Central memory CD8-positive, alpha-beta T cell (primary cell): ENCODE data around the gene HDAC9.

Experiments
- ATAC-seq: fragments of 150-1000 bp; cut with Tn5 transposase; replicated peaks from 2 replicates; pipeline ENCODE4 v1.10.0; 2022; ENCODE audit warnings: mild to moderate bottlenecking, moderate FRiP score, moderate number of reproducible peaks; ENCODE audit not compliant: poor library complexity, severe bottlenecking; ENCODE audit errors: extremely low read depth
- DNase-seq, 2 donors: peaks; one replicate each; pipeline ENCODE4 v3.0.0; 2021; ENCODE audit warnings: low spot score in 2 of 2
- H3K27ac Mint-ChIP-seq: one replicate; pipeline ENCODE4 v1.8.0; 2022; ENCODE audit warnings: low read depth, mild to moderate bottlenecking, moderate library complexity, mixed read lengths
- H3K27me3 Mint-ChIP-seq: one replicate; pipeline ENCODE4 v1.8.0; 2022; ENCODE audit warnings: mixed read lengths
- H3K36me3 Mint-ChIP-seq: one replicate; pipeline ENCODE4 v1.8.0; 2022; ENCODE audit warnings: mild to moderate bottlenecking, moderate library complexity, mixed read lengths; ENCODE audit not compliant: insufficient read depth
- H3K4me1 Mint-ChIP-seq: one replicate; pipeline ENCODE4 v1.8.0; 2022; ENCODE audit warnings: mixed read lengths
- H3K4me3 Mint-ChIP-seq: one replicate; pipeline ENCODE4 v1.8.0; 2022; ENCODE audit warnings: mild to moderate bottlenecking, moderate library complexity, mixed read lengths
- H3K9me3 Mint-ChIP-seq: one replicate; pipeline ENCODE4 v1.8.0; 2022; ENCODE audit warnings: mixed read lengths

Gene HDAC9

DNA sequence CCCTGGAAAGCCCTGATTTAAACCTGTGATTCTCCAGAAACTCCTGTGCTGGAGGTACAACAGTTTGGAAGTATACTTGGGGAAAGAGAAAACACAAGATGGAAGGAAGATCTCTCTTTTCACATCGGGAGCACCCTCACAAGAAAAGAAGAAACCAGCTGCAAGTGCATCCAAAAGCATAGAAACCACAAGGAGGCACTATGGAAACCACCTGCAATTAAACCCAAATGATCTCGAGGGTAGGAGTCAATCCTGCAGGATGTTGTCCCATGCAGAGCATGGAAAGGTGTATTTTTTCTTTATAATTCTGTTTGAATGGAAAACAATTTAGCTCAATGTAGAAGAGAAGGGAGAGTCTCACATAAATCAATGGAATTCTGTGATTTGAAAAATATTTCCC is 411.4 kb downstream of the HDAC9 start:
- H3K4me3 Mint-ChIP-seq, result no peak overlapping the region
- ATAC-seq, result no peak
- H3K27ac Mint-ChIP-seq, result no peak overlapping the region
- H3K4me1 Mint-ChIP-seq, result no peaks in the 10 kb centered on the region
- H3K27me3 Mint-ChIP-seq, result no peaks in the 10 kb centered on the region
- DNase-seq, result no peak
- peaks cover 32% of the 10 kb centered on the region for H3K9me3 Mint-ChIP-seq
- H3K36me3 Mint-ChIP-seq, result no peaks in the 10 kb centered on the region

DNA sequence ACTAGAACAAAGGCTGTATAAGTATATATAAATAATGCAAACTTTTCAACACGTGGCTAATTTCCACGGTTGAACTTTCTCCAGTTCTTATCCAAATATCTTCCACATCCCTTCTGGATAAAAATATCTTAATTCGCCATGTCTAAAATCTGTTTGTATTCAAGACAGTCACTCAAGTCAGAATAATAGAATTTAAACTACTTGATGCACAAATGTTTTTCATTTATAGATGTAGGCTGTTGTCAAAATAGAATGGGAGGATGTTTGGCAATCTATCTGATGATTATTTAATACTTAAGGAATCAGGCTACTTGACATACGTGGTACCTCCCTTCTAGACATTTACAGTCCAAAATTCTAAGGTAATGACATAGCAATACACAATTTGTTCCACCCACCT is 417.6 kb downstream of the HDAC9 start:
- Mint-ChIP-seq H3K36me3 (peaks cover 2% of the 10 kb centered on the region), H3K9me3 (peaks cover 32% of the 10 kb centered on the region), H3K4me3 (no peak overlapping the region), H3K27me3 (no peaks in the 10 kb centered on the region), H3K27ac (no peak overlapping the region), H3K4me1 (no peaks in the 10 kb centered on the region)
- DNase-seq (no peak), ATAC-seq (no peak)

DNA sequence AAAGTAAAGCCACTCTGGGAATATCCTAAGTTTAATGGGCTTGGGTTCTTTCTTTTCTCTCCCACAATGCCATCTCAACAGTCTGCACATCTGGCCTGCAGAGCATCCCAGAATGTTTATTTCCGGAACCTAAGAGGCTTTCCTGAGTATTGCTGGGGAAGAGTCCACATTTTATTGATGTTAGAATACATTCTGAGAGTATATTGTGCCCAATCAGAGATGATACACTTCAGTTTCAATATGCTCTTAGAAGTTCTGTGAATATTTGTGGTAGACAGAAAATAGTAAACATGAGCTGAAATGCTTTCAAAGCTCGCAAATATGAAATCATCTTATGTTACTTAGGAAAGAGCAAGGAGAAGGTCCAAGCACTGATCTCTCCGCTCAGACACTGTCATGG is 421.3 kb downstream of the HDAC9 start:
- Mint-ChIP-seq H3K27me3 (no peaks in the 10 kb centered on the region), H3K4me3 (no peak overlapping the region), H3K27ac (no peak overlapping the region), H3K4me1 (no peaks in the 10 kb centered on the region), H3K9me3 (peaks cover 16% of the 10 kb centered on the region), H3K36me3 (peaks cover 2% of the 10 kb centered on the region)
- no peak for ATAC-seq
- no peak for DNase-seq

DNA sequence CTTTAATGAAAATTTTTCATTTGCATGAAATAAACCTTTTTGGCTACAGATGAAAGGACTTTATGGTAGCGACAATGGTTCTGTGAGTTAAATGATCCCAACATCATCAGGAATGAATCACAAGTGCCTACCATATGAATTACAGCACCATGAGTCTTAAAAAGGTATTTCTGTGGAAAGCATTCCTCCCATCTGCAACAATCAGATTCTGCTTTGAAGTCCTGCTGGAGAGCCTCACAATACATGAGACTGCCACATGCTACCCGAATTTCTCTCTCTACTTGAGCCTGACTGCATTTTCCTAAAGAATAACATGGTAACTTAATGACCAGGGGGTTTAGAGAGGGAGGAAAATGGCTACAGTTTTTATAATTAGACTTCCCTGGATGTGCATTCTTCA is 431.6 kb downstream of the HDAC9 start:
- DNase-seq, result no peak
- no peaks in the 10 kb centered on the region for H3K4me1 Mint-ChIP-seq
- H3K27ac Mint-ChIP-seq, result no peak overlapping the region
- peaks cover 5% of the 10 kb centered on the region for H3K9me3 Mint-ChIP-seq
- H3K36me3 Mint-ChIP-seq, result no peaks in the 10 kb centered on the region
- no peak for ATAC-seq
- H3K4me3 Mint-ChIP-seq, result no peak overlapping the region
- no peaks in the 10 kb centered on the region for H3K27me3 Mint-ChIP-seq

DNA sequence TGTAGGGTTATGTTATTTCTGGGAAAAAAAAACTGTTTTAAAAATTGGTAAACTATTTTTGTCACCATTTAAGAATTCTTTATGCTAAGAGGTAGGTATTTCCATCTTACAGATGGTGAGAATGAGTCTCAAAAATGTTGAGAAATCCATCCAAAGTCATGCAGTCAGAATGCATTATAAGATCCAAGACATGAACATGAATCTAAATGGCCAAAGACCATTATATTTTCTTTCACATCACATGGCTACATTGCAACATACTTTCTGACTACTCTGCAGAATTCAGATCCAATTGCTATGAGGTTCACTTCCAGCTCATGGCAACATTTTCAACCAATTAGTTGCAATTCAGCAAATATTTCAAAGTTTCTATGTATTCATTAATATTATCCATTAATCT is 440.7 kb downstream of the HDAC9 start:
- no peak for DNase-seq
- peaks cover 10% of the 10 kb centered on the region for H3K9me3 Mint-ChIP-seq
- no peak overlapping the region for H3K27ac Mint-ChIP-seq
- ATAC-seq, result no peak
- no peaks in the 10 kb centered on the region for H3K27me3 Mint-ChIP-seq
- no peaks in the 10 kb centered on the region for H3K36me3 Mint-ChIP-seq
- H3K4me1 Mint-ChIP-seq, result no peaks in the 10 kb centered on the region
- no peak overlapping the region for H3K4me3 Mint-ChIP-seq

DNA sequence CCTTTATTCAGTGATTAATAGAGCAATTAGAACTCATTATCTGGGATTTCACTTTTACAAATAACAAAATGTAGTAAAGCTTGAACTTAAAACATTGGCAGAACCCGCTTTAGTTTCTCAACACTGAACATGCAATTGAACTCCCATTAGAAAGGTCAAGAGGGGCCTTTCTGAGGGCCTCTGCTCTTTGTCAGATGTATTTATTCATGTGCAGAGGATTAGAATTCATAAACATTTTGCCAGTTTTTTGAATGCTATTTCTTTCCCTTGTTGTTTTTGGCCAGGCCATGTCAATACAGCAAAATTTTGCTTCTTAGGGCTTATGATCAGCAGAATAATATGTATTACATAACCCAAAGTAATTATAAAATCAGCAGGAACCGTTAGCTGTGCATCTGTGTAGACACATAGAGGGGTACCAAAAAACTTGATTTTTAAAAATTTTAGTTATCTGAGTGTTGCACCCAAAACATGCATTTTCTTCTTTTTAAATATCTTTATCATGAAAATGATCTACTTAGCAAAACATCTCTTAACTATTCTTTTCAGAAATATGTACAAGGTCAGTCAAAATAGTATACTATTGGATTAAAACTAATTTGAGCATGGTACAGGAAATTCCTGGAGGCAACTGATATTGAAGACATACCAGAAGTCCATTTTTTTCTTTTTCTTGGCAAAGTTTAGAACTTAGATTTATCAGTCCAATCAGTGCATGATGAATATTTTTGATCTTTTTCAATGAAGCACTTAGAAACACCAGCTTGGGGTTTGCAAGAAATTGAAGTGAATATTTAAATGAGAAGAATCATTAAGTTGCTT is 444.4 kb downstream of the HDAC9 start:
- Mint-ChIP-seq H3K4me3 (no peak overlapping the region), H3K27ac (no peak overlapping the region), H3K27me3 (no peaks in the 10 kb centered on the region), H3K36me3 (no peaks in the 10 kb centered on the region), H3K4me1 (no peaks in the 10 kb centered on the region), H3K9me3 (peaks cover 6% of the 10 kb centered on the region)
- ATAC-seq (no peak), DNase-seq (no peak)

DNA sequence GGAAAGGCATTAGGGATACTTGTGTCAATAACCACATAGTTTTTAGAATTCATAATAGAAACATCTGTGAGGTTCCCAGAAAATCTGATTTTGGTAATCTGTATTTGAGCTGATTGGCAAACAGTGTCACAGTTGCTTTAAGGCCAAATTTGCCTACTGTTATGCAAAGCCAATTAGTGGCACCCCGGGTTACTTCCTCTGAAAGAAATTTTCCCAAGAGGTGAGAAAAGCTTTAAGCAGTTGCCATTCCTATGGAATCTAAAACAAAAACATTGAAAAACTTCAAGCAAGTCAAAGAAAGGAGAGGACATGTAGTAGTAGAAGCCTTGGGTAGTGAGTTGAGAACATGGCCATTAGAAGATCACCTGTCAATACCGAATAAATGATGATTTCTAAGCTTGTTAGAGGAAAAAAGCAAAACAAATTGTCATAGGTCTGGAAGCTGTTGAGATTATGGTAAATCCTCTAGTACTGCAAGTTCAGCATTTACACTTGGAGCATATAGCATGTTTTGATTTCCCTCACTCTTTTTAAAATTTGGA is 445.1 kb downstream of the HDAC9 start:
- H3K36me3 Mint-ChIP-seq, result no peaks in the 10 kb centered on the region
- no peaks in the 10 kb centered on the region for H3K4me1 Mint-ChIP-seq

DNA sequence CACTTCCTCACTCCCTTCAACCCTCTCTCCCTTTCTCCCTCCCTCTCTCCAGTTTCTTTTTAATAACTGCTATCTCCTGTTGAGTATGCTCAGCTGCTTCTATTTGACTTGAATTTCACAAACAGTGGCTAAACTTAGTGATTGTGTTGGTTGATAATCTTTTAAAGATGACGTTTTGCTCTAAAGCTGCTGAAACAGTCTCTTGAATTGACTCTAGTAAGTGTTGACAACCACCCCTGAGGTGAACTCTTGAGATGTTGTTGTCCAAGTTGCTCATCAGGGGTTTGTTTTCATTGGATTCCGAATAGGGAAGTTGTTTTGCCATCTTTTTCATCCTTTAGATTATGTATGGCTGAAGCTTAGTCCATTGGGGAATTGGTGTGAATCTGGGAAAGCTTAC is 445.7 kb downstream of the HDAC9 start:
- H3K4me1 Mint-ChIP-seq, result no peaks in the 10 kb centered on the region
- H3K27me3 Mint-ChIP-seq, result no peaks in the 10 kb centered on the region
- H3K36me3 Mint-ChIP-seq, result no peaks in the 10 kb centered on the region
- no peak overlapping the region for H3K27ac Mint-ChIP-seq
- DNase-seq (no peak), ATAC-seq (no peak)
- H3K9me3 Mint-ChIP-seq, result peaks cover 6% of the 10 kb centered on the region
- H3K4me3 Mint-ChIP-seq, result no peak overlapping the region

More for the DNA sequence above, 445.1 kb downstream of the HDAC9 start:
- H3K27me3 Mint-ChIP-seq, result no peaks in the 10 kb centered on the region
- ATAC-seq (no peak), DNase-seq (no peak)
- H3K27ac Mint-ChIP-seq, result no peak overlapping the region
- H3K4me3 Mint-ChIP-seq, result no peak overlapping the region
- peaks cover 6% of the 10 kb centered on the region for H3K9me3 Mint-ChIP-seq

DNA sequence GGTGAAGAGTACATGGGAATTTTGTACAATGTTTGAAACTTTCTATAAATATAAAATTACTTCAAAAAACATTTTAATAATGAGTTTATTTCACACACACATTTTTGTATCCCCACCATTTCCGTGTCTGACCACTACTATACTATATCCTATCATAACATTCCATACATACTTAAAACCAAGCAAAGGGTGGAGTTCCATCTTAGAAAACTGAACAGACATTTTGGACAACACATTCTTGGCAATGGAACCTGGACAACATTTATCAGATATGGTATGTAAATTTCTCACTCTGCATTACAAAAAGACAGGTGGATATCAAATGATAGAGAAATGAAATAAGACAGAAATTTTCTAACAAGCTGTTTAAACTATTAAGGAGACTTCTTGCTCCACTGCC is 453.0 kb downstream of the HDAC9 start:
- Mint-ChIP-seq H3K27ac (no peak overlapping the region), H3K36me3 (no peaks in the 10 kb centered on the region), H3K4me3 (no peak overlapping the region), H3K9me3 (no peaks in the 10 kb centered on the region), H3K4me1 (no peaks in the 10 kb centered on the region), H3K27me3 (no peaks in the 10 kb centered on the region)
- ATAC-seq (no peak), DNase-seq (no peak)

DNA sequence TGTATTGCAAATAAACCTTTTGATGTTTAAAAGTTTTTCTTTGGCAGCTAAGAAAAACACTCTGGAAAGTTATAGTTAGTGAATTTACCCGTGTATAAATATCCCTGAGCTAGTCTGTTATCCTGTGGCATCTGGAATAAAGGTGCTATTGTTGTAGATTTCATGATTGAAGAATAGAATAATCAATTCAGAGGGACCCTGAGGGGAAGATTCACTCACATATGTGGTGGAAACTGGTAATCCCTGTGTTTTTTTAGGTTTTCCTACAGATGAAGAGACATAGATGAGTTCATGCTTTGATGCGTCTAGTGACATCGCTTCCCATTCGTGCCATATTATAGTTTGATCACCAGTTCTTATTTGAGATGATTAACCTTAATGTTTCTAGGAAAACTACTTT is 457.3 kb downstream of the HDAC9 start:
- Mint-ChIP-seq H3K4me1 (no peaks in the 10 kb centered on the region), H3K9me3 (peaks cover 5% of the 10 kb centered on the region)

DNA sequence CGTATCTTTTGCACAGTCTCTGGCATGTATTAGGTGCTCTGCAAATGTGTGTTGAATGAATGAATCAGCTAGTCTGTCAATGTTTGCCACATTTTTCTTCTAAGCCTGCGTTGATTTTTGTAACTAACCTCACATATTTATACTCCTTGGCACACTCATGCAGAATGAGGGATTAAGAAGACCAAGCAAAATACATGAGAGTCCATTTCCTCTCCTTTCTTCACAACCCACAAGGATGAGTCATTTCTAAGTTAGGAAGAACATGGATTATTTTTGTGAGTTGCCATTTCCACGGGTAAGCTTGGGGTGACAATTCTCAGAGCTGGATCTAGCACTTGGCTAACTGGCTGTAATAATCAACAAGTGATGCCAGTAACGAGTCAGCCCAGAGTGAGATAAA is 463.1 kb downstream of the HDAC9 start:
- no peaks in the 10 kb centered on the region for H3K27me3 Mint-ChIP-seq
- ATAC-seq, result no peak
- no peak for DNase-seq
- H3K4me1 Mint-ChIP-seq, result no peaks in the 10 kb centered on the region
- no peak overlapping the region for H3K4me3 Mint-ChIP-seq
- H3K36me3 Mint-ChIP-seq, result no peaks in the 10 kb centered on the region
- H3K9me3 Mint-ChIP-seq, result peaks cover 5% of the 10 kb centered on the region
- no peak overlapping the region for H3K27ac Mint-ChIP-seq

More for the DNA sequence above, 457.3 kb downstream of the HDAC9 start:
- Mint-ChIP-seq H3K4me3 (no peak overlapping the region), H3K27me3 (no peaks in the 10 kb centered on the region), H3K36me3 (no peaks in the 10 kb centered on the region), H3K27ac (no peak overlapping the region)
- no peak for DNase-seq
- ATAC-seq, result no peak

DNA sequence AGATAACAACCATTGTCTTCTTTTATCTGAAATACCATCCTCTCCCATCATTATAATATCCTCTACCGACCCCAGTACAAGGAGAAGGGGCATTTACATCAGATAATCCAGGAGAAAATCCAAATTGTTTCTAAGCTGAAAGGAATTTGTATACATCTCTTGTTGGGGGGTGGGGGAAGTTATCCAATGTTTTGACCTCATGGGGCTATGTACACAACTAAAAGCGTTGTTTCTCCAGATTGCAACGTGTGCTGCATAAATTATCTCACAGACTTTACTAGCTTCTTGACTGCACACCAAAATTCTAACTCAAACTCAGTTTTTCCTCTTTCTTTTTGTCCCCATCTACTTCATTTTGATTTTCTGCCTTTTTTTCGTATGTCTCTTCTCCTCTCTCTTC is 465.2 kb downstream of the HDAC9 start:
- DNase-seq (no peak), ATAC-seq (no peak)
- no peaks in the 10 kb centered on the region for H3K36me3 Mint-ChIP-seq
- no peak overlapping the region for H3K4me3 Mint-ChIP-seq
- H3K27ac Mint-ChIP-seq, result no peak overlapping the region
- no peaks in the 10 kb centered on the region for H3K4me1 Mint-ChIP-seq
- no peaks in the 10 kb centered on the region for H3K27me3 Mint-ChIP-seq
- peaks cover 17% of the 10 kb centered on the region for H3K9me3 Mint-ChIP-seq

DNA sequence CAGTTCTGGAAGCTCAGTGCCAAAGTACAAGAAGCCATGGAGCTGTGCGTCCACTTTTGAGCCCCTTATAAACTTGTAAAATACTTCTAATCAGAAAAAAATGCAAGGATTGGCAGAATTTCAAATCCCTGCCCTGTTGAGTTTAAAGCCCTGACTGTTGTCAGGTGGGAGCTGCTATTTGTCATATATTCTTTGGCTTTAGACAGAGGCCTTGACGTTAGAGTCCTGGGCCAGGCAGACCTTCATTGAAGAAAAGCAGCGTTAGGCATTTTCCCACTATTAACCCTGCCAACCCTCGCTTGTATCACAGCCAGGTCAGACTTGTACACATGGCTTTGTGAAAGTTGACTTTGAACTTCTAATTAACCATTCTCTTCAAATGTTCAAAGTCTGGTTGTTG is 466.5 kb downstream of the HDAC9 start:
- no peak for ATAC-seq
- DNase-seq, result no peak
- Mint-ChIP-seq H3K9me3 (peaks cover 13% of the 10 kb centered on the region), H3K4me1 (no peaks in the 10 kb centered on the region), H3K4me3 (no peak overlapping the region), H3K27ac (no peak overlapping the region), H3K36me3 (no peaks in the 10 kb centered on the region), H3K27me3 (no peaks in the 10 kb centered on the region)
